GM12878 (cell line): ENCODE data around the gene ARID1A. TPM values are rescaled to one million over a fixed set of nuclear protein-coding genes. Genes with fewer than 3 reads are reported as not detected.

Source experiments
- ESRRA ChIP-seq: IDR thresholded peaks from 2 replicates; pipeline ENCODE4 v1.6.1; 2012; ENCODE audit warnings: mild to moderate bottlenecking, low read length, improper control_type of control experiment
- MYC ChIP-seq: IDR thresholded peaks from 2 replicates; pipeline ENCODE4 v1.6.1; 2011; ENCODE audit warnings: mild to moderate bottlenecking, low read length, moderate library complexity, inconsistent platforms; ENCODE audit not compliant: insufficient read depth, insufficient replicate concordance, insufficient read length, severe bottlenecking
- NFYA ChIP-seq: IDR thresholded peaks from 2 replicates; pipeline ENCODE4 v1.6.1; 2011; ENCODE audit warnings: low read depth, mild to moderate bottlenecking, low read length, improper control_type of control experiment, borderline replicate concordance
- NR2C2 ChIP-seq: IDR thresholded peaks from 2 replicates; pipeline ENCODE4 v1.6.1; 2011; ENCODE audit warnings: borderline replicate concordance, low read depth; ENCODE audit not compliant: control insufficient read depth, insufficient read length
- NR2F1 ChIP-seq: fragments of 450-650 bp; conservative IDR thresholded peaks from 2 replicates; pipeline ENCODE4 v1.6.1; 2017; ENCODE audit warnings: mild to moderate bottlenecking
- POLR2A ChIP-seq: IDR thresholded peaks from 2 replicates; pipeline ENCODE4 v1.6.1; 2011; ENCODE audit warnings: low read depth, mild to moderate bottlenecking, low read length
- RB1 ChIP-seq: fragments of 450-650 bp; formaldehyde crosslinking; IDR thresholded peaks from 2 replicates; pipeline ENCODE4 v1.6.1; 2017; ENCODE audit warnings: mild to moderate bottlenecking, borderline replicate concordance
- SIX5 ChIP-seq: IDR thresholded peaks from 2 replicates; pipeline ENCODE4 v1.6.1; 2011; ENCODE audit warnings: mild to moderate bottlenecking, low read depth, low read length, moderate library complexity; ENCODE audit not compliant: severe bottlenecking
- SMAD1 ChIP-seq: fragments of 450-650 bp; IDR thresholded peaks from 2 replicates; pipeline ENCODE4 v1.6.1; 2018; ENCODE audit warnings: mild to moderate bottlenecking, low read depth; ENCODE audit not compliant: partially characterized antibody
- SUZ12 ChIP-seq: fragments of 200-600 bp; sonication (generic); IDR thresholded peaks from one replicate; pipeline ENCODE4 v1.6.1; 2018; ENCODE audit warnings: antibody characterized with exemption, mild to moderate bottlenecking; ENCODE audit not compliant: unreplicated experiment
- TAF1 ChIP-seq: IDR thresholded peaks from 2 replicates; pipeline ENCODE4 v1.6.1; 2011; ENCODE audit warnings: mild to moderate bottlenecking, low read depth, low read length, borderline replicate concordance
- ZZZ3 ChIP-seq: IDR thresholded peaks from 2 replicates; pipeline ENCODE4 v1.6.1; 2011; ENCODE audit warnings: low read depth; ENCODE audit not compliant: control insufficient read depth, insufficient read length
- polyA plus RNA-seq, 11 experiments: library from polyadenylated mRNA; depleted of rRNA in 4 of 11; unstranded in 6 of 11; stranded (reverse) in 5 of 11; fragments of >200 nt; fragmentation: Nextera tagmentation in 4 of 11; fragmentation: Illumina TruSeq in 1 of 11; extraction: Ambion mirVana in 4 of 11; extraction: Trizol in 1 of 11; gene quantifications; 1 replicate in 1 of 11; 2 replicates in 10 of 11; pipeline versions ENCODE4 v1.2.1 to v1.2.3, GENCODE V29; 2011 to 2016; ENCODE audit warnings: inconsistent platforms in 2 of 11, missing spikeins in 2 of 11, low read depth in 1 of 11
- total RNA-seq, 4 experiments: library from RNA; depleted of rRNA in 3 of 4; stranded (reverse); fragments of >200 nt in 3 of 4; fragmentation: Illumina TruSeq in 1 of 4; extraction: Trizol in 1 of 4; gene quantifications; 2 replicates each; pipeline versions ENCODE4 v1.2.1 to v1.2.3, GENCODE V29; 2013 to 2021
- TF ChIP-seq, protein P1 (sequence below): fragments of 450-650 bp; IDR thresholded peaks from 2 replicates; pipeline ENCODE4 v1.6.1; 2016; ENCODE audit warnings: mild to moderate bottlenecking
- TF ChIP-seq, protein P2 (sequence below): fragments of 450-650 bp; IDR thresholded peaks from 2 replicates; pipeline ENCODE4 v1.6.1; 2018; ENCODE audit warnings: borderline replicate concordance, mild to moderate bottlenecking; ENCODE audit not compliant: partially characterized antibody
- TF ChIP-seq, protein P3 (sequence below): IDR thresholded peaks from 2 replicates; pipeline ENCODE4 v1.6.1; 2012; ENCODE audit warnings: low read depth, low read length, improper control_type of control experiment
- TF ChIP-seq, protein P4 (sequence below): fragments of 450-650 bp; formaldehyde crosslinking; IDR thresholded peaks from 2 replicates; pipeline ENCODE4 v1.5.0; 2022; ENCODE audit warnings: mild to moderate bottlenecking, missing genetic modification characterization
- TF ChIP-seq, protein P5 (sequence below): fragments of 450-650 bp; IDR thresholded peaks from 2 replicates; pipeline ENCODE4 v1.6.1; 2017; ENCODE audit warnings: borderline replicate concordance
- TF ChIP-seq, protein P6 (sequence below): IDR thresholded peaks from 2 replicates; pipeline ENCODE4 v1.6.1; 2011; ENCODE audit warnings: borderline replicate concordance, low read depth, mild to moderate bottlenecking, moderate library complexity, mixed read lengths, low read length; ENCODE audit not compliant: insufficient read depth; ENCODE audit errors: extremely low read length

The ARID1A gene
- total and polyA plus RNA-seq, 10 of the 15 experiments (the other 5 are each of a cell fraction or from before 2014, with no cell fraction given): 10.0 to 98.0 (median 23.5) TPM

DNA sequence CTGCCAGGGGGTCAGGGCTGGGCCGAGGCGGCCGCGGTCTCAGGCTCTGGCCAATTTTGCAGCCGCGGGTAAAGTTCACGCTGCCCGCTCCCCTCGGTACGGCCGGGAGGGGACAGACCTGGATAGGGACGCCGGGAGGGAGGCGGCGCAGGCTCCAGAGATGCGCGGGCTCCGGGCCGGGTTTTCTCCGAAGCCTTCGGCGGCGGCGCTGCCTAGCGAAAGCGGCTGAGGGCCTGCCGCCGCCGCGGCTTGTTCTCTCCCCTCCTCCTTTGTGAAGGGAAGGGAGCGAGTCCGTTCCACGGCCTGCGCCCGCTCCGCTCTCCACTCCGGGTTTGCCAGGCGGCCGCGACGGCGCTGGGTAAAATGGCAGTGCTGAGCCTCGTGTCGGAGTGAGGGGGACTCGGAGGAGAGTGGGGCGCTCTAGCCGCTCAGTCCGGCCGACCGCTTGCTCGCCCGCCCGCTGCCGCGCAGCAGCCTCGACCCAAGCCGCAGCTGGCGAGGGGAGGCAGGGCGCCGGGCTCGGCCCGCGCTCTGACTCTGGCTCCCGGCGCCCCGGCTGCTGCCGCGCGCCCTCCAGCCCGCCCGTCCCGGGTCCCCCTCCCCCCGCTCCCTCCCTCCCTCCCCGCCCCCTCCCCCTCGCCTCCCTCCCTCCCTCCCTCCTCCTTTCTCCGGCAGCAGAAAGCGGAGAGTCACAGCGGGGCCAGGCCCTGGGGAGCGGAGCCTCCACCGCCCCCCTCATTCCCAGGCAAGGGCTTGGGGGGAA lies at the start of gene ARID1A (continued):
- TF ChIP-seq, protein P1, sequence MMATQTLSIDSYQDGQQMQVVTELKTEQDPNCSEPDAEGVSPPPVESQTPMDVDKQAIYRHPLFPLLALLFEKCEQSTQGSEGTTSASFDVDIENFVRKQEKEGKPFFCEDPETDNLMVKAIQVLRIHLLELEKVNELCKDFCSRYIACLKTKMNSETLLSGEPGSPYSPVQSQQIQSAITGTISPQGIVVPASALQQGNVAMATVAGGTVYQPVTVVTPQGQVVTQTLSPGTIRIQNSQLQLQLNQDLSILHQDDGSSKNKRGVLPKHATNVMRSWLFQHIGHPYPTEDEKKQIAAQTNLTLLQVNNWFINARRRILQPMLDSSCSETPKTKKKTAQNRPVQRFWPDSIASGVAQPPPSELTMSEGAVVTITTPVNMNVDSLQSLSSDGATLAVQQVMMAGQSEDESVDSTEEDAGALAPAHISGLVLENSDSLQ: peak; percentile 12; the same call in 1 of the 2 replicates
- TF ChIP-seq NFYA (no peak), NR2C2 (no peak), SMAD1 (no peak), TAF1 (peak; percentile 100), SIX5 (peak; percentile 11), POLR2A (peak; percentile 97), ZZZ3 (no peak), ESRRA (peak; percentile 89), MYC (peak; percentile 97), NR2F1 (peak; percentile 76), SUZ12 (no peak), RB1 (peak; percentile 96; the same call in 1 of the 2 replicates)
- TF ChIP-seq, protein P2, sequence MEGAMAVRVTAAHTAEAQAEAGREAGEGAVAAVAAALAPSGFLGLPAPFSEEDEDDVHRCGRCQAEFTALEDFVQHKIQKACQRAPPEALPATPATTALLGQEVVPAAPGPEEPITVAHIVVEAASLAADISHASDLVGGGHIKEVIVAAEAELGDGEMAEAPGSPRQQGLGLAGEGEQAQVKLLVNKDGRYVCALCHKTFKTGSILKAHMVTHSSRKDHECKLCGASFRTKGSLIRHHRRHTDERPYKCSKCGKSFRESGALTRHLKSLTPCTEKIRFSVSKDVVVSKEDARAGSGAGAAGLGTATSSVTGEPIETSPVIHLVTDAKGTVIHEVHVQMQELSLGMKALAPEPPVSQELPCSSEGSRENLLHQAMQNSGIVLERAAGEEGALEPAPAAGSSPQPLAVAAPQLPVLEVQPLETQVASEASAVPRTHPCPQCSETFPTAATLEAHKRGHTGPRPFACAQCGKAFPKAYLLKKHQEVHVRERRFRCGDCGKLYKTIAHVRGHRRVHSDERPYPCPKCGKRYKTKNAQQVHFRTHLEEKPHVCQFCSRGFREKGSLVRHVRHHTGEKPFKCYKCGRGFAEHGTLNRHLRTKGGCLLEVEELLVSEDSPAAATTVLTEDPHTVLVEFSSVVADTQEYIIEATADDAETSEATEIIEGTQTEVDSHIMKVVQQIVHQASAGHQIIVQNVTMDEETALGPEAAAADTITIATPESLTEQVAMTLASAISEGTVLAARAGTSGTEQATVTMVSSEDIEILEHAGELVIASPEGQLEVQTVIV: peak; percentile 88
- TF ChIP-seq, protein P3, sequence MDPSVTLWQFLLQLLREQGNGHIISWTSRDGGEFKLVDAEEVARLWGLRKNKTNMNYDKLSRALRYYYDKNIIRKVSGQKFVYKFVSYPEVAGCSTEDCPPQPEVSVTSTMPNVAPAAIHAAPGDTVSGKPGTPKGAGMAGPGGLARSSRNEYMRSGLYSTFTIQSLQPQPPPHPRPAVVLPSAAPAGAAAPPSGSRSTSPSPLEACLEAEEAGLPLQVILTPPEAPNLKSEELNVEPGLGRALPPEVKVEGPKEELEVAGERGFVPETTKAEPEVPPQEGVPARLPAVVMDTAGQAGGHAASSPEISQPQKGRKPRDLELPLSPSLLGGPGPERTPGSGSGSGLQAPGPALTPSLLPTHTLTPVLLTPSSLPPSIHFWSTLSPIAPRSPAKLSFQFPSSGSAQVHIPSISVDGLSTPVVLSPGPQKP: peak; percentile 67
- TF ChIP-seq, protein P4, sequence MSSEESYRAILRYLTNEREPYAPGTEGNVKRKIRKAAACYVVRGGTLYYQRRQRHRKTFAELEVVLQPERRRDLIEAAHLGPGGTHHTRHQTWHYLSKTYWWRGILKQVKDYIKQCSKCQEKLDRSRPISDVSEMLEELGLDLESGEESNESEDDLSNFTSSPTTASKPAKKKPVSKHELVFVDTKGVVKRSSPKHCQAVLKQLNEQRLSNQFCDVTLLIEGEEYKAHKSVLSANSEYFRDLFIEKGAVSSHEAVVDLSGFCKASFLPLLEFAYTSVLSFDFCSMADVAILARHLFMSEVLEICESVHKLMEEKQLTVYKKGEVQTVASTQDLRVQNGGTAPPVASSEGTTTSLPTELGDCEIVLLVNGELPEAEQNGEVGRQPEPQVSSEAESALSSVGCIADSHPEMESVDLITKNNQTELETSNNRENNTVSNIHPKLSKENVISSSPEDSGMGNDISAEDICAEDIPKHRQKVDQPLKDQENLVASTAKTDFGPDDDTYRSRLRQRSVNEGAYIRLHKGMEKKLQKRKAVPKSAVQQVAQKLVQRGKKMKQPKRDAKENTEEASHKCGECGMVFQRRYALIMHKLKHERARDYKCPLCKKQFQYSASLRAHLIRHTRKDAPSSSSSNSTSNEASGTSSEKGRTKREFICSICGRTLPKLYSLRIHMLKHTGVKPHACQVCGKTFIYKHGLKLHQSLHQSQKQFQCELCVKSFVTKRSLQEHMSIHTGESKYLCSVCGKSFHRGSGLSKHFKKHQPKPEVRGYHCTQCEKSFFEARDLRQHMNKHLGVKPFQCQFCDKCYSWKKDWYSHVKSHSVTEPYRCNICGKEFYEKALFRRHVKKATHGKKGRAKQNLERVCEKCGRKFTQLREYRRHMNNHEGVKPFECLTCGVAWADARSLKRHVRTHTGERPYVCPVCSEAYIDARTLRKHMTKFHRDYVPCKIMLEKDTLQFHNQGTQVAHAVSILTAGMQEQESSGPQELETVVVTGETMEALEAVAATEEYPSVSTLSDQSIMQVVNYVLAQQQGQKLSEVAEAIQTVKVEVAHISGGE (CRISPR knock-in tag): no peak
- TF ChIP-seq, protein P5, sequence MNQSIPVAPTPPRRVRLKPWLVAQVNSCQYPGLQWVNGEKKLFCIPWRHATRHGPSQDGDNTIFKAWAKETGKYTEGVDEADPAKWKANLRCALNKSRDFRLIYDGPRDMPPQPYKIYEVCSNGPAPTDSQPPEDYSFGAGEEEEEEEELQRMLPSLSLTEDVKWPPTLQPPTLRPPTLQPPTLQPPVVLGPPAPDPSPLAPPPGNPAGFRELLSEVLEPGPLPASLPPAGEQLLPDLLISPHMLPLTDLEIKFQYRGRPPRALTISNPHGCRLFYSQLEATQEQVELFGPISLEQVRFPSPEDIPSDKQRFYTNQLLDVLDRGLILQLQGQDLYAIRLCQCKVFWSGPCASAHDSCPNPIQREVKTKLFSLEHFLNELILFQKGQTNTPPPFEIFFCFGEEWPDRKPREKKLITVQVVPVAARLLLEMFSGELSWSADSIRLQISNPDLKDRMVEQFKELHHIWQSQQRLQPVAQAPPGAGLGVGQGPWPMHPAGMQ: no peak
- TF ChIP-seq, protein P6, sequence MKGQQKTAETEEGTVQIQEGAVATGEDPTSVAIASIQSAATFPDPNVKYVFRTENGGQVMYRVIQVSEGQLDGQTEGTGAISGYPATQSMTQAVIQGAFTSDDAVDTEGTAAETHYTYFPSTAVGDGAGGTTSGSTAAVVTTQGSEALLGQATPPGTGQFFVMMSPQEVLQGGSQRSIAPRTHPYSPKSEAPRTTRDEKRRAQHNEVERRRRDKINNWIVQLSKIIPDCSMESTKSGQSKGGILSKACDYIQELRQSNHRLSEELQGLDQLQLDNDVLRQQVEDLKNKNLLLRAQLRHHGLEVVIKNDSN: no peak
